GM12878 (cell line): ENCODE data around the gene DENND1A.

Source experiments
- ATF2 ChIP-seq: IDR thresholded peaks from 2 replicates; pipeline ENCODE4 v1.6.1; 2012; ENCODE audit warnings: low read length, inconsistent platforms
- BCL3 ChIP-seq: IDR thresholded peaks from 2 replicates; pipeline ENCODE4 v1.6.1; 2011; ENCODE audit warnings: borderline replicate concordance, low read depth, mild to moderate bottlenecking, moderate library complexity, low read length; ENCODE audit not compliant: insufficient read depth, poor library complexity, severe bottlenecking
- BMI1 ChIP-seq: fragments of 450-650 bp; IDR thresholded peaks from 2 replicates; pipeline ENCODE4 v1.6.1; 2016; ENCODE audit warnings: mild to moderate bottlenecking, moderate library complexity, borderline replicate concordance
- CTCF ChIP-seq, 3 experiments: IDR thresholded peaks in 2 of 3; conservative IDR thresholded peaks in 1 of 3; 2 replicates each; pipeline ENCODE4 v1.5.1; 2011; ENCODE audit warnings: low read depth in 3 of 3, low read length in 3 of 3, mild to moderate bottlenecking in 3 of 3, control low read depth in 2 of 3, moderate library complexity in 2 of 3, inconsistent platforms in 1 of 3, mixed read lengths in 1 of 3; ENCODE audit not compliant: control insufficient read depth in 2 of 3, insufficient read depth in 1 of 3; ENCODE audit errors: extremely low read depth in 1 of 3
- EGR1 ChIP-seq, 2 experiments: IDR thresholded peaks; 1 replicate in 1 of 2; 2 replicates in 1 of 2; pipeline ENCODE4 v1.6.1; 2011 to 2012; ENCODE audit warnings: low read depth in 2 of 2, low read length in 2 of 2, borderline replicate concordance in 1 of 2, mild to moderate bottlenecking in 1 of 2, moderate library complexity in 1 of 2
- EZH2 ChIP-seq: IDR thresholded peaks from 2 replicates; pipeline ENCODE4 v1.6.1; 2012; ENCODE audit warnings: low read depth, mild to moderate bottlenecking, control low read depth, inconsistent platforms, low read length, borderline replicate concordance; ENCODE audit not compliant: control insufficient read depth
- GABPA ChIP-seq: IDR thresholded peaks from 2 replicates; pipeline ENCODE4 v1.6.1; 2014; ENCODE audit warnings: antibody characterized with exemption, low read depth, mild to moderate bottlenecking, inconsistent platforms
- PAX5 ChIP-seq: IDR thresholded peaks from 2 replicates; pipeline ENCODE4 v1.6.1; 2011; ENCODE audit warnings: low read depth, low read length, borderline replicate concordance
- RAD51 ChIP-seq: fragments of 450-650 bp; IDR thresholded peaks from 2 replicates; pipeline ENCODE4 v1.6.1; 2016; ENCODE audit warnings: moderate library complexity, mild to moderate bottlenecking, inconsistent platforms
- RCOR1 ChIP-seq: conservative IDR thresholded peaks from 2 replicates; pipeline ENCODE4 v1.6.1; 2012; ENCODE audit warnings: low read depth, low read length, improper control_type of control experiment
- SUPT20H ChIP-seq: IDR thresholded peaks from 2 replicates; pipeline ENCODE4 v1.6.1; 2011; ENCODE audit warnings: low read depth, mild to moderate bottlenecking, low read length, moderate library complexity, borderline replicate concordance; ENCODE audit not compliant: control insufficient read depth
- TF ChIP-seq, protein P1 (sequence below): IDR thresholded peaks from 2 replicates; pipeline ENCODE4 v1.6.1; 2012; ENCODE audit warnings: low read depth, low read length, improper control_type of control experiment
- TF ChIP-seq, protein P2 (sequence below): fragments of 450-650 bp; IDR thresholded peaks from 2 replicates; pipeline ENCODE4 v1.6.1; 2017; ENCODE audit warnings: mild to moderate bottlenecking, moderate library complexity
- TF ChIP-seq, protein P3 (sequence below): IDR thresholded peaks from 2 replicates; pipeline ENCODE4 v1.6.1; 2011; ENCODE audit warnings: borderline replicate concordance, low read depth, mild to moderate bottlenecking, moderate library complexity, mixed read lengths, low read length; ENCODE audit not compliant: insufficient read depth; ENCODE audit errors: extremely low read length

GRCh38 chr9:123655681-123656423 is 274.1 kb downstream of the DENND1A start:
- TF ChIP-seq, protein P1, sequence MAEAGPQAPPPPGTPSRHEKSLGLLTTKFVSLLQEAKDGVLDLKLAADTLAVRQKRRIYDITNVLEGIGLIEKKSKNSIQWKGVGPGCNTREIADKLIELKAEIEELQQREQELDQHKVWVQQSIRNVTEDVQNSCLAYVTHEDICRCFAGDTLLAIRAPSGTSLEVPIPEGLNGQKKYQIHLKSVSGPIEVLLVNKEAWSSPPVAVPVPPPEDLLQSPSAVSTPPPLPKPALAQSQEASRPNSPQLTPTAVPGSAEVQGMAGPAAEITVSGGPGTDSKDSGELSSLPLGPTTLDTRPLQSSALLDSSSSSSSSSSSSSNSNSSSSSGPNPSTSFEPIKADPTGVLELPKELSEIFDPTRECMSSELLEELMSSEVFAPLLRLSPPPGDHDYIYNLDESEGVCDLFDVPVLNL = no peak
- TF ChIP-seq GABPA (no peak), RAD51 (no peak), RCOR1 (no peak), CTCF (IDR thresholded peaks at IDR 0.05 in 2 of 3, conservative IDR thresholded peaks at IDR 0.05 in 1 of 3; ENCODE audit: control insufficient read depth in 2 of 3, extremely low read depth in 1 of 3, insufficient read depth in 1 of 3, low read depth in 3 of 3, low read length in 3 of 3) (no peak), BCL3 (no peak), ATF2 (no peak), BMI1 (no peak), EGR1 (IDR thresholded peaks at IDR 0.05; ENCODE audit: borderline replicate concordance in 1 of 2, low read depth in 2 of 2, low read length in 2 of 2) (no peak), SUPT20H (no peak), PAX5 (no peak), EZH2 (no peak)
- TF ChIP-seq, protein P2, sequence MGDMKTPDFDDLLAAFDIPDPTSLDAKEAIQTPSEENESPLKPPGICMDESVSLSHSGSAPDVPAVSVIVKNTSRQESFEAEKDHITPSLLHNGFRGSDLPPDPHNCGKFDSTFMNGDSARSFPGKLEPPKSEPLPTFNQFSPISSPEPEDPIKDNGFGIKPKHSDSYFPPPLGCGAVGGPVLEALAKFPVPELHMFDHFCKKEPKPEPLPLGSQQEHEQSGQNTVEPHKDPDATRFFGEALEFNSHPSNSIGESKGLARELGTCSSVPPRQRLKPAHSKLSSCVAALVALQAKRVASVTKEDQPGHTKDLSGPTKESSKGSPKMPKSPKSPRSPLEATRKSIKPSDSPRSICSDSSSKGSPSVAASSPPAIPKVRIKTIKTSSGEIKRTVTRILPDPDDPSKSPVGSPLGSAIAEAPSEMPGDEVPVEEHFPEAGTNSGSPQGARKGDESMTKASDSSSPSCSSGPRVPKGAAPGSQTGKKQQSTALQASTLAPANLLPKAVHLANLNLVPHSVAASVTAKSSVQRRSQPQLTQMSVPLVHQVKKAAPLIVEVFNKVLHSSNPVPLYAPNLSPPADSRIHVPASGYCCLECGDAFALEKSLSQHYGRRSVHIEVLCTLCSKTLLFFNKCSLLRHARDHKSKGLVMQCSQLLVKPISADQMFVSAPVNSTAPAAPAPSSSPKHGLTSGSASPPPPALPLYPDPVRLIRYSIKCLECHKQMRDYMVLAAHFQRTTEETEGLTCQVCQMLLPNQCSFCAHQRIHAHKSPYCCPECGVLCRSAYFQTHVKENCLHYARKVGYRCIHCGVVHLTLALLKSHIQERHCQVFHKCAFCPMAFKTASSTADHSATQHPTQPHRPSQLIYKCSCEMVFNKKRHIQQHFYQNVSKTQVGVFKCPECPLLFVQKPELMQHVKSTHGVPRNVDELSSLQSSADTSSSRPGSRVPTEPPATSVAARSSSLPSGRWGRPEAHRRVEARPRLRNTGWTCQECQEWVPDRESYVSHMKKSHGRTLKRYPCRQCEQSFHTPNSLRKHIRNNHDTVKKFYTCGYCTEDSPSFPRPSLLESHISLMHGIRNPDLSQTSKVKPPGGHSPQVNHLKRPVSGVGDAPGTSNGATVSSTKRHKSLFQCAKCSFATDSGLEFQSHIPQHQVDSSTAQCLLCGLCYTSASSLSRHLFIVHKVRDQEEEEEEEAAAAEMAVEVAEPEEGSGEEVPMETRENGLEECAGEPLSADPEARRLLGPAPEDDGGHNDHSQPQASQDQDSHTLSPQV = no peak
- TF ChIP-seq, protein P3, sequence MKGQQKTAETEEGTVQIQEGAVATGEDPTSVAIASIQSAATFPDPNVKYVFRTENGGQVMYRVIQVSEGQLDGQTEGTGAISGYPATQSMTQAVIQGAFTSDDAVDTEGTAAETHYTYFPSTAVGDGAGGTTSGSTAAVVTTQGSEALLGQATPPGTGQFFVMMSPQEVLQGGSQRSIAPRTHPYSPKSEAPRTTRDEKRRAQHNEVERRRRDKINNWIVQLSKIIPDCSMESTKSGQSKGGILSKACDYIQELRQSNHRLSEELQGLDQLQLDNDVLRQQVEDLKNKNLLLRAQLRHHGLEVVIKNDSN = no peak
